Neuronal stem cell (in vitro differentiated cells): Measurements from ENCODE around the gene TSPAN9.

Source experiments
- DNase-seq: peaks from one replicate; pipeline ENCODE4 v3.0.0-alpha.2; 2013; ENCODE audit warnings: low spot score
- H2AFZ ChIP-seq: one replicate; pipeline ENCODE4 v1.6.1; 2013; ENCODE audit warnings: mild to moderate bottlenecking, low read length, inconsistent platforms
- H2AK5ac ChIP-seq: 2 replicates; pipeline ENCODE4 v1.6.1; 2013; ENCODE audit warnings: low read depth, mild to moderate bottlenecking, inconsistent platforms, low read length, moderate library complexity, mixed read lengths
- H2BK120ac ChIP-seq: 2 replicates; pipeline ENCODE4 v1.6.1; 2013; ENCODE audit warnings: low read depth, mild to moderate bottlenecking, inconsistent platforms, low read length, moderate library complexity, mixed read lengths
- H2BK12ac ChIP-seq: one replicate; pipeline ENCODE4 v1.6.1; 2013; ENCODE audit warnings: low read length, inconsistent platforms
- H2BK15ac ChIP-seq: 2 replicates; pipeline ENCODE4 v1.6.1; 2013; ENCODE audit warnings: mild to moderate bottlenecking, low read length, inconsistent platforms, mixed read lengths
- H2BK5ac ChIP-seq: one replicate; pipeline ENCODE4 v1.6.1; 2013; ENCODE audit warnings: inconsistent platforms, mild to moderate bottlenecking, low read length, moderate library complexity
- H3K14ac ChIP-seq: one replicate; pipeline ENCODE4 v1.6.1; 2013; ENCODE audit warnings: low read length, inconsistent platforms
- H3K18ac ChIP-seq: 2 replicates; pipeline ENCODE4 v1.6.1; 2013; ENCODE audit warnings: low read length, inconsistent platforms
- H3K23ac ChIP-seq: 2 replicates; pipeline ENCODE4 v1.6.1; 2013; ENCODE audit warnings: low read depth, mild to moderate bottlenecking, mixed read lengths, low read length, inconsistent platforms; ENCODE audit not compliant: poor library complexity
- H3K27ac ChIP-seq: replicated peaks from 3 replicates; pipeline ENCODE4 v1.5.1; 2013; ENCODE audit warnings: low read length, inconsistent platforms
- H3K27me3 ChIP-seq, 3 experiments: 2 replicates each; pipeline ENCODE4 v1.6.1; 2013; ENCODE audit warnings: low read length in 3 of 3, mild to moderate bottlenecking in 2 of 3, inconsistent platforms in 1 of 3, low read depth in 1 of 3, mixed read lengths in 1 of 3, moderate library complexity in 1 of 3; ENCODE audit not compliant: control insufficient read depth in 3 of 3, insufficient read depth in 3 of 3
- H3K36me3 ChIP-seq, 2 donors: replicated peaks in 1 of 2; 2 replicates each; pipeline ENCODE4 v1.6.1; 2013; ENCODE audit warnings: low read length in 2 of 2; ENCODE audit not compliant: control insufficient read depth in 2 of 2, insufficient read depth in 2 of 2
- H3K4ac ChIP-seq: 2 replicates; pipeline ENCODE4 v1.6.1; 2013; ENCODE audit warnings: inconsistent platforms, mild to moderate bottlenecking, low read length, moderate library complexity
- H3K4me1 ChIP-seq, 2 donors: 1 replicate in 1 of 2; 2 replicates in 1 of 2; pipeline ENCODE4 v1.6.1; 2013; ENCODE audit warnings: low read length in 2 of 2, low read depth in 1 of 2; ENCODE audit not compliant: control insufficient read depth in 2 of 2, insufficient read depth in 1 of 2
- H3K4me2 ChIP-seq: one replicate; pipeline ENCODE4 v1.6.1; 2013; ENCODE audit warnings: mild to moderate bottlenecking, low read length, inconsistent platforms; ENCODE audit not compliant: insufficient read depth, poor library complexity, severe bottlenecking
- H3K4me3 ChIP-seq, 2 donors: 2 replicates each; pipeline ENCODE4 v1.5.1; 2013; ENCODE audit warnings: low read length in 2 of 2, mild to moderate bottlenecking in 2 of 2, inconsistent platforms in 1 of 2, moderate library complexity in 1 of 2
- H3K79me1 ChIP-seq: one replicate; pipeline ENCODE4 v1.6.1; 2013; ENCODE audit warnings: low read depth, mild to moderate bottlenecking, inconsistent platforms, low read length, moderate library complexity
- H3K9ac ChIP-seq: one replicate; pipeline ENCODE4 v1.6.1; 2013; ENCODE audit warnings: mild to moderate bottlenecking, low read depth, low read length, inconsistent platforms; ENCODE audit not compliant: poor library complexity
- H3K9me3 ChIP-seq, 2 donors: replicated peaks in 1 of 2; 2 replicates each; pipeline versions ENCODE3 to v1.6.1; 2013; ENCODE audit warnings: low read length in 2 of 2, mild to moderate bottlenecking in 2 of 2, inconsistent platforms in 1 of 2, low read depth in 1 of 2, mixed read lengths in 1 of 2, moderate library complexity in 1 of 2; ENCODE audit not compliant: control insufficient read depth in 2 of 2, insufficient read depth in 1 of 2
- H4K8ac ChIP-seq: one replicate; pipeline ENCODE4 v1.6.1; 2013; ENCODE audit warnings: low read depth, mild to moderate bottlenecking, inconsistent platforms, low read length, moderate library complexity
- H4K91ac ChIP-seq: one replicate; pipeline ENCODE4 v1.6.1; 2013; ENCODE audit warnings: low read length, low read depth, mild to moderate bottlenecking, inconsistent platforms; ENCODE audit not compliant: poor library complexity
- WGBS, 2 donors: extraction: QIAGEN DNeasy Blood & Tissue Kit; methylation state at CpG; one replicate each; pipeline ENCODE4 v1.1.7; 2013; ENCODE audit warnings: missing lambda C conversion rate in 2 of 2, mixed read lengths in 1 of 2; ENCODE audit not compliant: insufficient read length in 2 of 2, insufficient replicate concordance in 1 of 2; ENCODE audit errors: extremely low coverage in 2 of 2; 5-methylcytosine and 5-hydroxymethylcytosine counted together

TSPAN9 gene

GRCh38 chr12:3149515-3150307 is 72.5 kb downstream of the TSPAN9 start:
- Histone ChIP-seq H2AK5ac (no peak overlapping the region), H3K4ac (no peak overlapping the region), H2AFZ (no peak overlapping the region), H3K79me1 (peaks cover 2% of the 10 kb centered on the region), H3K27ac (no peak overlapping the region), H2BK15ac (no peak overlapping the region), H4K8ac (no peak overlapping the region), H3K23ac (no peak overlapping the region), H2BK120ac (no peak overlapping the region), H3K9me3 (peaks cover 0 to under 1% of the 10 kb centered on the region in 2 donors), H4K91ac (no peak overlapping the region), H3K27me3 (no peaks in the 10 kb centered on the region), H3K4me3 (peak overlapping the region in 1 of 2 donors; percentile 48), H2BK5ac (no peak overlapping the region), H3K18ac (no peak overlapping the region), H3K14ac (no peak overlapping the region), H3K9ac (no peak overlapping the region), H3K4me2 (no peak overlapping the region), H3K4me1 (peaks cover 9 to 18% of the 10 kb centered on the region in 2 donors), H3K36me3 (no peaks in the 10 kb centered on the region), H2BK12ac (no peak overlapping the region)
- DNase-seq, result no peak
- no CpG with 5 or more reads among the region's 10 CpGs for WGBS, 2 donors

DNA sequence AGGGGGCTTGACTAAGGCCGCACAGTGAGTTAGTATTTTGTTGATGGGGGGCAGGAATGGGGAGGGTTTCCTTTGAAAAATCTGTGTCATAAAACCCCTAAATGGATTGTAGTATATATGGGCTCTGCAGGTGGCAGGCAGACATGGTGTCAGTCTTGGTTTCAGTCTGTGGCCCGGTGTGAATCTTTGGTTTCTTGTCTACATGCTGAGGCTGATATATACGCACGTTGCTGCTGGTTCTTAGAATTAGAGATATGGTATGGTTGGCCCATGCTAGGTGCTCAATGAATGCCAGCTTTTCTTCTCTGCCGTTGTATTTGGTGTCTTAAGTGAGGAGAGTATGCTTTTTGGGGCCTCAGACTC is 73.1 kb downstream of the TSPAN9 start:
- Histone ChIP-seq H3K4me2 (no peak overlapping the region), H3K18ac (no peak overlapping the region), H3K14ac (no peak overlapping the region), H2AK5ac (no peak overlapping the region), H3K4ac (no peak overlapping the region), H4K91ac (no peak overlapping the region), H3K23ac (no peak overlapping the region), H3K36me3 (no peaks in the 10 kb centered on the region), H3K4me1 (peaks cover 9 to 18% of the 10 kb centered on the region in 2 donors), H2BK15ac (no peak overlapping the region), H2AFZ (no peak overlapping the region), H3K79me1 (peaks cover 2% of the 10 kb centered on the region), H3K27ac (no peak overlapping the region), H3K9ac (no peak overlapping the region), H3K9me3 (no peaks in the 10 kb centered on the region), H3K27me3 (no peaks in the 10 kb centered on the region), H2BK12ac (no peak overlapping the region), H3K4me3 (no peak overlapping the region), H2BK120ac (no peak overlapping the region), H2BK5ac (no peak overlapping the region), H4K8ac (no peak overlapping the region)
- no CpG with 5 or more reads among the region's 5 CpGs for WGBS, 2 donors
- no peak for DNase-seq

DNA sequence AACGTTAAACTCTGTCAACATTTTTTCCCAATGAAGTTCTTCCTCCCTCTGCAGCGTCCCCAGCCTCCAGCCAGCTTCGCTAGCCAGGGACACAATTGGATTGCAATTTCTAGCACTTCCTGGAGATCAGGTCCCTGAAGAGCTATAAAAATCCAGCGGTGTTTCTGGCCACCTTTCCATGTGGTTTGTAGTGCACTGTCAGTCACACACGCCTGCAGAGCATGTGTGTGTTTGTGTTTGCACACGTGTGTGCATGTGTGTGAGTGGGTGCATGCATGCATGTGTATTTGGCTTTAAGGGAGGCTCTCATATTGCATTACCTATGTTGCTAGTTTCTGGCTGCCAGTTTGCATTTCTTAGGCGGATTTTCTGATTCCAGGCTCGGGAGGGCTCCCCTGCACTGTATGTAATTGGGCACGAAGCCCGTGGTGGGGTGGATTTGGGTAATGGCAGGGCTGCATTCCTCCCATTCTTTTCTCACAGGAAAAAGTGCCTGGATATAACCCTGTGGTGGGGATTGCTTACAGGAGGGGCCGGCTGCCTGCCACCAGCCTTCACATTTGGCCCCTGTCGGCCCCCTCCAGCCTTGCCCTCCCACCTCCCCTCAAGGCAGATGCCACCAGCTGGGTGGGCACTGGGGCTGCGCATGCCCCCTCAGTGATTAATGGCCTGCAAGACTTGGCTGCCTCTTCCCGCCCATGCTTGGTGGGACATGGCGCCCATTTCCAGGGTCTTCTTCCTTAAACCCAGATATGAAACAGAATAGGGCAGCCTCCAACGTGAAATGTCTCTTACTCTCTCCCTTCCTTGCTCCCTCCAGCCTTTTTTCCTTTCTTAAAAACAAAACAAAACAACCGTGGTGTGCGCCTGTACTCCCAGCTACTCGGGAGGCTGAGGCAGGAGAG is 74.0 kb downstream of the TSPAN9 start:
- H3K9me3 ChIP-seq, result no peaks in the 10 kb centered on the region
- H3K18ac ChIP-seq, result peak overlapping the region; percentile 23
- no peak overlapping the region for H3K4me3 ChIP-seq
- H3K9ac ChIP-seq, result no peak overlapping the region
- H3K4ac ChIP-seq, result no peak overlapping the region
- H3K27me3 ChIP-seq, result no peaks in the 10 kb centered on the region
- DNase-seq, result no peak
- H2BK12ac ChIP-seq, result no peak overlapping the region
- H3K79me1 ChIP-seq, result peaks cover 2% of the 10 kb centered on the region
- no peak overlapping the region for H2BK15ac ChIP-seq
- H3K23ac ChIP-seq, result no peak overlapping the region
- H3K4me1 ChIP-seq, result peaks cover 9 to 21% of the 10 kb centered on the region in 2 donors
- no peak overlapping the region for H3K27ac ChIP-seq
- H2AK5ac ChIP-seq, result no peak overlapping the region
- no peak overlapping the region for H3K14ac ChIP-seq
- no peak overlapping the region for H4K8ac ChIP-seq
- H3K36me3 ChIP-seq, result no peaks in the 10 kb centered on the region
- no peak overlapping the region for H2AFZ ChIP-seq
- WGBS, 2 donors, result no CpG with 5 or more reads among the region's 19 CpGs
- H2BK5ac ChIP-seq, result no peak overlapping the region
- H3K4me2 ChIP-seq, result no peak overlapping the region
- no peak overlapping the region for H2BK120ac ChIP-seq
- no peak overlapping the region for H4K91ac ChIP-seq

- no peak overlapping the region for H2BK12ac ChIP-seq
- no peak overlapping the region for H2BK5ac ChIP-seq
- H3K27ac ChIP-seq, result no peak overlapping the region
- H3K79me1 ChIP-seq, result peaks cover 2% of the 10 kb centered on the region
- H3K4ac ChIP-seq, result no peak overlapping the region
- WGBS, 2 donors, result no CpG with 5 or more reads among the region's 5 CpGs
- no peak overlapping the region for H3K9ac ChIP-seq
- peak overlapping the region; percentile 2 for H2AK5ac ChIP-seq
- no peak overlapping the region for H2BK120ac ChIP-seq
- peak overlapping the region; percentile 27 for H3K23ac ChIP-seq
- no peak overlapping the region for H3K18ac ChIP-seq
- no peak overlapping the region for H3K14ac ChIP-seq
- no peaks in the 10 kb centered on the region for H3K36me3 ChIP-seq
- H3K9me3 ChIP-seq, result no peaks in the 10 kb centered on the region
- no peak for DNase-seq
- H3K4me2 ChIP-seq, result no peak overlapping the region
- H2AFZ ChIP-seq, result no peak overlapping the region
- H4K91ac ChIP-seq, result no peak overlapping the region
- H2BK15ac ChIP-seq, result no peak overlapping the region
- H3K4me3 ChIP-seq, result peak overlapping the region in 1 of 2 donors; percentile 36
- no peak overlapping the region for H4K8ac ChIP-seq
- no peaks in the 10 kb centered on the region for H3K27me3 ChIP-seq
- peaks cover 9 to 21% of the 10 kb centered on the region in 2 donors for H3K4me1 ChIP-seq
Measured at GRCh38 chr12:3152011-3152511, 74.9 kb downstream of the TSPAN9 start.
